ACC112 (cell line): ENCODE measurements around the gene SLC4A11.

Source experiments
- H2AFZ ChIP-seq: fragments of 200-600 bp; sonication (generic); one replicate; pipeline ENCODE4 v1.6.0; 2017; ENCODE audit warnings: antibody characterized with exemption, low read length; ENCODE audit not compliant: unreplicated experiment
- H3K27ac ChIP-seq: fragments of 200-600 bp; sonication (generic); 2 replicates; pipeline ENCODE4 v1.5.1; 2014; ENCODE audit warnings: low read depth, mild to moderate bottlenecking, antibody characterized with exemption, low read length, moderate library complexity
- H3K27me3 ChIP-seq: fragments of 200-600 bp; sonication (generic); 2 replicates; pipeline ENCODE4 v1.6.1; 2014; ENCODE audit warnings: mild to moderate bottlenecking, antibody characterized with exemption, low read length, moderate library complexity, mixed read lengths; ENCODE audit not compliant: insufficient read depth
- H3K36me3 ChIP-seq: fragments of 200-600 bp; sonication (generic); 2 replicates; pipeline ENCODE4 v1.6.1; 2016; ENCODE audit warnings: mild to moderate bottlenecking, antibody characterized with exemption, low read length, moderate library complexity, mixed read lengths; ENCODE audit not compliant: insufficient read depth
- H3K4me1 ChIP-seq: fragments of 200-600 bp; sonication (generic); one replicate; pipeline ENCODE4 v1.6.1; 2016; ENCODE audit warnings: low read length, mixed read lengths; ENCODE audit not compliant: insufficient read depth, unreplicated experiment, control insufficient read depth
- H3K4me3 ChIP-seq: fragments of 200-600 bp; sonication (generic); 2 replicates; pipeline ENCODE4 v1.5.1; 2014; ENCODE audit warnings: mild to moderate bottlenecking, low read depth, low read length
- H3K79me2 ChIP-seq: fragments of 200-600 bp; sonication (generic); one replicate; pipeline ENCODE4 v1.6.0; 2016; ENCODE audit warnings: low read length; ENCODE audit not compliant: control insufficient read depth, unreplicated experiment, insufficient read depth

SLC4A11 gene

DNA sequence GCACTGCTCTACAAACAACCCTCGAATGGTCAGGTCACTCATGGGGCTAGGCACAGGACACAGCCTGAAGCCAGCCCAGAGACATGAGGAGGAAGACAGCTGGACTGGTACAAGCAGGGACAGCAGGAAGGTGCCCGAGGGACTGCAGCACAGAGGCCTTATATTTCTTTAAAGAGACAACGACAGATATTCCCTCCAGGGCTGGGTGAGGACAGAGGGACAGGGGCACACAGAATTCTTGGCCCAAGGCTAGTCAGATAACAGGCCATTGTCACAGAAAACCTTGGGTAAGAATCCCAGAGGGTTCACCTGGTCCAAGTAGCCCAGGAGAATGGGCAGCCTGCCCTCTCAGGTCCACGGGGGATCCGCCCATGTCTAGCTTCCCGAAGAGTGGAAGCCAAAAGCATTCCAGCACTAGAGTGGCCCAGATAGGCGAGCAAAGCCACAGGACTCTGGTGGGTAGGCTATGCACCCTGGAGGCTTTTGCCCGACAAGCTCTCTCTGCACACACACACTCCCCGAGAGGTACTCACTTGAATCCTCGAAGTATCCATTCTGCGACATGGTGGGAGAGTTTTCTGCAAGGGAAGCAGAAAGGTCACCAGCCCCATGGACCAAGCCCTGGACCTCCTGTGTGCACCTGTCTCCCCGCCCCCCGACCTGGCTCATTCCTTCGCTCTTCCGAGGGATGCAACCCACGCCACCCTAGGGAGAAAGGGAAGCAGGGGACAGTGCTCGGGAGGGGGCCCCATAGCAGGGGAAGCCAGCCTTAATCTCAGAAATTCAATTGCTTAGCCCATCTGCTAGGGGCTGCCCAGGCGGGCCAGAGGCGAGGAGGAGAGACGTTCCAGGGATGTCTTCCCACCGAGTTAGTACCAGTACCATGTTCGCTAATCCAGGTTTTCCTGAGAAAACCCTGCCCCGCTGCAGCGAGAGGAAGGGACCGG is 1.7 kb downstream of the SLC4A11 start:
- Histone ChIP-seq H3K27ac (no peak overlapping the region), H2AFZ (no peak overlapping the region)

DNA sequence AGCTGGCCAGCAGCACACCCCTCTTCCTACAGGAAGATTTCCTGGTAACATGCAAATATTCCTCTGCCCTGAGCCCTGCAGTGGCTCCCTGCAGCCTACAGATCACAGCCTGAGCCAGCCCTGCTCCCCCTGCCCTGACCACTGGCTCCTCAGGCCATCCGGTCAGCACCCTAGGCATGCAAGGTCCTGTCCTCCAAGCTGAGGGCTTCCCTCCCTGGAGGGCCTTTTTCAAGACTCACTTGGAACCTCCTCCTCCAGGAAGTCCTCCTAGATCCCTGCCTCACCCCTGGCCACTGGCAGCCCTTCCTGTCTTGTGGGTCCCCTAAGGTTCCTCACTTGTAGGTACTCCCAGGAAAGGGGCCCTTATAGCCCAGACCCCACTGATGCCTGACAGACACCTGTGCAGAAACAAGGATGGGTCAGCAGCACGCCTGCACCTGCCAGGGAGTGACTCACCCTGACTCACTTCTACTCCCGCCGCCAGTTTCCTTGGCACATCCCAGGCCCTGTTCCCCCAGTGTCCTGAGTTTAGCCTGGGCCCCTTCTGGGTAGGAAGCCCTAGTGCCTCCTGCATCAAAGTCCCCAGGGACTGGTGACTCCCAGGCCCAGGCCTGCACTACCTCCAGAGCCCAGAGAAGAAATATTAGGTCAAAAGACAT is 3.2 kb downstream of the SLC4A11 start:
- H2AFZ ChIP-seq: no peak overlapping the region
- no peak overlapping the region for H3K4me3 ChIP-seq
- peaks cover 42% of the 10 kb centered on the region for H3K27me3 ChIP-seq
- H3K36me3 ChIP-seq: no peaks in the 10 kb centered on the region
- no peaks in the 10 kb centered on the region for H3K4me1 ChIP-seq
- H3K79me2 ChIP-seq: no peaks in the 10 kb centered on the region
- no peak overlapping the region for H3K27ac ChIP-seq

More for the DNA sequence above, 1.7 kb downstream of the SLC4A11 start:
- Histone ChIP-seq H3K4me1 (no peaks in the 10 kb centered on the region), H3K27me3 (peaks cover 48% of the 10 kb centered on the region), H3K36me3 (no peaks in the 10 kb centered on the region), H3K79me2 (no peaks in the 10 kb centered on the region), H3K4me3 (0 out of 2 replicates have a peak overlapping the region, but pooled peaks have one; percentile 73)

DNA sequence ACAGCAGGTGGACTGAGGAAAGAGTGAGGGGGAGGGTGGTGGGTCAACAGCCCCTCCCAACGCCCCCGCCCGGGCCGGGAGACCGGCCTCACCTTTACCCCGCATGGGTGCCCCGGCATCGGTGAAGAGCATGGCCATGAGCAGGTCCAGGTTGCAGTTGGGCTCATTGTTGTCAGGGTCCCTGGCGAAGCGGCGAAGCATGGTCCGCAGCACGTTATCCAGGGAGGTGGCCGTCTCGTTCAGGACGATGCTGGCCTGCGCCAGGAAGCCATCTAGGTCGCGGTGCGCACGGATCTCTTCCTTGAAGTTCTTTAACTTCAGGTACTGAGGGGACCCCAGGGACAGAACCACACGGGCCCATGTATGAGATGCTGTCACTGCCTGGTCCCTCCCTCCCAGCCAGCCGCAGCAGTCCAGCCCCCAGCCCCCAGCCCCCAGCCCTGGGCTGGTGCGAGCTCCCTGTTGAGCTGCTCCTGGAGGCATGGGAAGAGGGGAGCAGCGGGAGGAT is 4.9 kb downstream of the SLC4A11 start:
- peaks cover 25% of the 10 kb centered on the region for H3K27me3 ChIP-seq
- no peak overlapping the region for H3K27ac ChIP-seq
- H3K4me3 ChIP-seq: no peak overlapping the region
- H2AFZ ChIP-seq: no peak overlapping the region
- no peaks in the 10 kb centered on the region for H3K36me3 ChIP-seq
- no peaks in the 10 kb centered on the region for H3K4me1 ChIP-seq
- H3K79me2 ChIP-seq: no peaks in the 10 kb centered on the region

DNA sequence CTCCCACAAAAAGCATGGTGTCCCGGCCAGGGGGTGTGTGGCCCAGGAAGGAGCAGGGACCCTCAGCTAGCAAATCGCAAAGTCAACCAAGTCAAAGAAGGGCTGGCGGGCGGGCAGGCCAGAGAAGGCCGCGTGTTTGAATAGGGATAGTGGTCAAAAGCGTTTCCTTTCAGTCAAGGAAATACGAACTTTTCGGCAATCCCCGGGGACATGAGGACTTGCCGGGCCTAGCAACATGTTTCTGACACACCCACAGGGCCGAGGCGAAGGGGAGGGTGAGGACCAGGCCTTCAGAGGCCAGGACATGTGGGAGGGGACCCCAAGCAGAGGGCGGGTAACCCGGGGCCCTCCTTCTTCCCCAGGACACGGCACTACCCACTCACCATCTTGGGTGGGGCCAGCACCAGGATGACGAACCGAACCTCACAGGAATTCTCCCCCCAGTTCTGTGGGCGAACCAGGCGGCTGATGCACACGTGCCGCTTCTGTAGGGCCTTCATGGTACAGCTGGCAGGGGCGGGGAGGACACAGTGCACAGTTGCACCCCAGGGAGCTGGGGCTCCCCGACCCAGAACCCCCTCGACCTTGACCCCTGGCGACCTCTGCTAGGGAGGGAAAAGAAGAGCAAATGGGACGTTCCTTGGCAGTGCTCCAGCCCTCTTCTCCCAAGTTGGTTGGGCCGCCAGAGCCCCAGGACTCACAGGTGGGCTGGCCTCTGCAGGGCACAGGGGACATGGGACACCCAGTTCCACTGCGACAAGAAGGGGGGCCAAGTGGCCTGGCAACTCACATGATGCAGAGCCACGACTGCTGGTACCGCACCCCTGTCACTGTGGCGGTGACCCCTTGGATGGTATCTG is 5.6 kb downstream of the SLC4A11 start:
- H3K27me3 ChIP-seq: peaks cover 19% of the 10 kb centered on the region
- H2AFZ ChIP-seq: no peak overlapping the region
- no peaks in the 10 kb centered on the region for H3K36me3 ChIP-seq
- H3K27ac ChIP-seq: no peak overlapping the region
- H3K4me1 ChIP-seq: no peaks in the 10 kb centered on the region
- H3K79me2 ChIP-seq: no peaks in the 10 kb centered on the region
- H3K4me3 ChIP-seq: no peak overlapping the region

DNA sequence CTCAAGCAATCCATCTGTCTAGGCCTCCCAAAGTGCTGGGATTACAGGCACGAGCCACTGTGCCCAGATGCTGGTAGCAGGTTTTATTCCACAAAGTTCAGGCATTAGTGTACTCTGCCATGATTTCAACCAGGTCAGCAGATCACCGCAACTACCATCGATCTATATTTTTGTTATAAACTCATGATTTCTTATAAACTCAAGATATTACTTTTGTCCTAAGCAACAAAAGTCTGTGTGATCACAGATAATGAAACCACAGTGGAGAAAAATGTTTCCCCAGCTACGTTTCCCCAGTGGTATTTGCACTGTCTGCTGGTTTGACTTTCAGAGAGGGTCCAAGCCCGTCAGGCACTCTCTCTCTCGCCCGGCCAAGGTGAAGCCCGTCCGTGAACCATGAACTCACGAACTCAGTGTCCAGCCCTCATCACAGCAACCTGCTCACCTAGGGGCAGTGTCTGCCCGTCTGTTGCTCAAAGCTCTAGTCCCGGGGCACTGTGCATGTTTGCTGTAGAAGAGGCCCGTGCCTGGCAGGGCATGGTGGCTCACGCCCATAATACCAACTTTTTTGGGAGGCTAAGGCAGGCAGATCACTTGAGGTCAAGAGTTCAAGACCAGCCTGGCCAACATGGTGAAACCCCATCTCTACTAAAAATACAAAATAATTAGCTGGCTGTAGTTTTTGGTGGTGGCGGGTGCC is 7.0 kb downstream of the SLC4A11 start:
- H3K36me3 ChIP-seq: no peaks in the 10 kb centered on the region

DNA sequence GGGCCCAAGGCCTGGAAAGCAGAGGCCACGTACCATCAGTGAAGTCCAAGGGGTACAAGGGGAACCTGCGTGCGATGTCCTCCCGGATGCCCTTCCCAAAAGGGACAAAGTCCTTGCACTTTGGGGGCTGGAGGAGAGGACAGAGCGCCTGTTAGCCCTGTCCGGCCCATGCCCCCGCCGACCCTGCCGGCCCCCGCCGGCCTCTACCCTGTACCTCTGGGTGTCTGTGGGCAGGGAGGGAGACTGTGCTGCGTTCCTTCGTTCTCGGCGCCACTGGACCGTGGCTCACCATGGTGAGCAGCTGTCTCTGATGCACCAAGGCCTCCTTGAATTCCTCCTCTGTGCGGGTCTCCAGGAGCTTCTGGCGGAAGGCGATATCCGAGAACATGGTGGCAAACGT is 7.9 kb downstream of the SLC4A11 start:
- Histone ChIP-seq H3K79me2 (no peaks in the 10 kb centered on the region), H2AFZ (no peak overlapping the region), H3K27me3 (no peaks in the 10 kb centered on the region), H3K4me3 (no peak overlapping the region), H3K4me1 (no peaks in the 10 kb centered on the region), H3K27ac (no peak overlapping the region), H3K36me3 (no peaks in the 10 kb centered on the region)

More for the DNA sequence above, 7.0 kb downstream of the SLC4A11 start:
- Histone ChIP-seq H3K27me3 (peaks cover 6% of the 10 kb centered on the region), H3K27ac (no peak overlapping the region), H3K79me2 (no peaks in the 10 kb centered on the region), H3K4me1 (no peaks in the 10 kb centered on the region), H2AFZ (no peak overlapping the region), H3K4me3 (no peak overlapping the region)

DNA sequence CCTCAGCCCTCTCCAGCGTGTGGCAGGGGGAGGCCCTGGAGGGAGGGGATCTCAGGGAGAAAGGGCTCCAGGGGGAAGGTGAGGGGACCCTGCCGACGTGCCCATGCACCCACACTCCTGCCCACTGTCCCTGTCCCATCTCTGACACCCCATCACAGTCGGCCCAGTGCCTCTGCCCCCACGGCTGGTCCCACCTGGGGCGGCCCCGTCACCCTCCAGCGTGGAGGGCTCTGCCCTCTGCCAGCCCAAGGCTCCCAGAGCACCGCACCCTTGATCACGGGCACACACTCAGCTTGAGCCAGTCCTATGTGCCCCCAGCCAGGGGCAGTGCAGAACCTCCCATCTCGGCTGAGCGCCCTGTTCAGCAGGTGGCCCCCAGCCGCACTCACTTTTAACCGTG is 9.2 kb downstream of the SLC4A11 start:
- H3K27ac ChIP-seq: no peak overlapping the region
- H3K4me1 ChIP-seq: no peaks in the 10 kb centered on the region
- no peaks in the 10 kb centered on the region for H3K27me3 ChIP-seq
- H3K4me3 ChIP-seq: no peak overlapping the region
- no peaks in the 10 kb centered on the region for H3K36me3 ChIP-seq
- H2AFZ ChIP-seq: no peak overlapping the region
- no peaks in the 10 kb centered on the region for H3K79me2 ChIP-seq

DNA sequence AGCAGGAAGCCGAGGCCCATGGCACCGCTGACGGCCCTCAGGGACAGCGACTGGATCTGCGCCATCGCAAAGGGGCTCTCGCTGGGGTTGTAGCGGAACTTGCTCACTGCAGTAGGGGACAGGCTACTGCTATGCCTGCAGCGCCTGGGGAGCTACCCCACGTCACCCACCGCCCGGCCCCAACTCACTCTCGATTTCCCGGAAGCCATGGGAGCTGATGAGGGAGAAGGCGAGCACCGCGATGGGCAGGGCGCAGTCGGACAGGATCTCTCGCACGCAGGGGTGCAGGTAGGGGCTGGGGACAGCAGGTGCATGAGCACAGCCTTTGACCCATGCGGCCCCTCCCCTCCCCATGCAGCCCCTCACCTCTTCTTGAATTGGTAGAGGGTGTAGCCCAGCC is 9.8 kb downstream of the SLC4A11 start:
- Histone ChIP-seq H3K27me3 (no peaks in the 10 kb centered on the region), H2AFZ (no peak overlapping the region), H3K4me3 (no peak overlapping the region), H3K79me2 (no peaks in the 10 kb centered on the region), H3K4me1 (no peaks in the 10 kb centered on the region), H3K36me3 (no peaks in the 10 kb centered on the region), H3K27ac (no peak overlapping the region)

DNA sequence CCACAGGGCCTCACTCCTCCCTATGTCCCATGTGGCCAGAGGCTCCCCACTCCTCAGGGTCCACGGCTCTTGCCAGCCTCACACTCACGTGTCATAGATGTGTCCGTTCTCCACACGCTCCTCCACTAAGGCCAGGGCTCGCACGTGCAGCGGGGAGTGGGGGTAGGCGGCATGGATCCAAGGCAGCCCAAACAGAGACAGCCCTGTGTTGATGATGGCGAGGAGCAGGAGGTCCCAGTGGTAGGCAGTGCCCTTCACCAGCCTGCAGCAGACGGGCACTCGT is 10.3 kb downstream of the SLC4A11 start:
- Histone ChIP-seq H3K79me2 (no peaks in the 10 kb centered on the region), H3K4me3 (no peak overlapping the region), H3K27me3 (no peaks in the 10 kb centered on the region), H3K36me3 (no peaks in the 10 kb centered on the region), H3K4me1 (no peaks in the 10 kb centered on the region), H3K27ac (no peak overlapping the region), H2AFZ (no peak overlapping the region)
